GM20431 (cell line): Measurements from ENCODE around the gene WNT3A.

Experiments used
- in situ Hi-C: fragments of 300-500 bp; cut with MseI, MboI; formaldehyde crosslinking; loops from one replicate; pipeline ENCODE4 v1.15.0; 2020; ENCODE audit warnings: low sequenced_read_pairs; ENCODE audit not compliant: unreplicated experiment

Gene WNT3A

GRCh38 chr1:228044961-228045360 is 38.2 kb downstream of the WNT3A start:
- in situ Hi-C loops = no loop called here

DNA sequence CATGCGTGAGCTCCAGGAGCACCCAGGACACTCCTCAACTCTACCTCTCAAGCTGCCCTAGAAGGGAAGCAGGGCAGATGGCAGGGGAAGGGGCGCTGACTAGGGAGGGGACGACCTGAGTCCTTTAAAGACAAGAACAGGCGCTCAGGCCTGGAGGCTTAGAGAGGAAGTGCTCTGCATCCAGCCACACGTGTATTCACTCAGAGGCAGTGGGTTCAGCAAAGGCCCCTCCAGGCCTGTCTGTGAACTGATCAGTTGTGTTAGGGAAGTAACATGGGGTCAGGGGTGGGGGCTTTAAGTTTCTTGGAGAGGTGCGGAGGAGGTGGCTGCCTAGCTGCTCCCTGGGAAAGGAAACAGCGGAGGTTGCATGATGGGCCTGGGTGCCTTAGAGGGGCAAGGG is 38.6 kb downstream of the WNT3A start:
- in situ Hi-C loops = no loop called here

GRCh38 chr1:228045871-228046270 is 39.1 kb downstream of the WNT3A start:
- in situ Hi-C loops = no loop called here

DNA sequence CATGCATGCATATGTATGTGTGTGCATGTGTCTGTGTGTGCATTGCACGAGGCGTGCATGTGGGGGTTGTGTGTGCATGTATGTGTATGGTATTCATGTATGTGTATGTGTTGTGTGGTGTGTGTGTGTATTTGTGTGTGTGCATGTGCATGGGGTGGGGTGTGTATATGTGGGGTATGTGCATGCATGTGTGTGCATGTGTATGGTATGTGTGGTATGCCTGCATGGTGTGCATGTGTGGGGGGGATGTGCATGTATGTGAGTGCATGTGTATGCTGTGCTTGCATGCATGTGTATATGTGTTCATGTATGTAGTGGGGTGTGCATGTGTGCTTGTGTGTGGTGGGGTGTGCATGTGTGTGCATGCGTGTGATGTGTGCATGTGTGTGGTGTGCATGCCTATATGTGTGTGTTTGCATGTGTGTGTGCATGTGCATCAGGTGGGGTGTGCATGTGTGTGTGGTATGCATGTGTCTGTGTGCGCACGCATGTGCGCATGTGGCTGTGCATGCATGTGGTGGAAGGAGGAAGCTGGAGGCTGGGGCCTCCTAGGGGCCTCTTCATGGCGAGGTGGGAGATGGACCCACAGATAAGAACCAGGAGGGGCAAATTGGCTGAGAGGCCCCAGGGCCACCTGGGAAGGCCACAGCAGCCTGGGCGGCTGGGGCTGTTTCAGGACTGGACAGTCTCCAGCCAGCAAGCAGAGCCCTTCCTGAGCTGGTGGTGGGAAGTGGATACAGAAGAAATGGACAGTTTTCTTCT is 39.8 kb downstream of the WNT3A start:
- in situ Hi-C loops = no loop called here

GRCh38 chr1:228047183-228047466 is 40.3 kb downstream of the WNT3A start:
- in situ Hi-C loops = no loop called here

GRCh38 chr1:228048120-228048519 is 41.3 kb downstream of the WNT3A start:
- in situ Hi-C loops = no loop called here

DNA sequence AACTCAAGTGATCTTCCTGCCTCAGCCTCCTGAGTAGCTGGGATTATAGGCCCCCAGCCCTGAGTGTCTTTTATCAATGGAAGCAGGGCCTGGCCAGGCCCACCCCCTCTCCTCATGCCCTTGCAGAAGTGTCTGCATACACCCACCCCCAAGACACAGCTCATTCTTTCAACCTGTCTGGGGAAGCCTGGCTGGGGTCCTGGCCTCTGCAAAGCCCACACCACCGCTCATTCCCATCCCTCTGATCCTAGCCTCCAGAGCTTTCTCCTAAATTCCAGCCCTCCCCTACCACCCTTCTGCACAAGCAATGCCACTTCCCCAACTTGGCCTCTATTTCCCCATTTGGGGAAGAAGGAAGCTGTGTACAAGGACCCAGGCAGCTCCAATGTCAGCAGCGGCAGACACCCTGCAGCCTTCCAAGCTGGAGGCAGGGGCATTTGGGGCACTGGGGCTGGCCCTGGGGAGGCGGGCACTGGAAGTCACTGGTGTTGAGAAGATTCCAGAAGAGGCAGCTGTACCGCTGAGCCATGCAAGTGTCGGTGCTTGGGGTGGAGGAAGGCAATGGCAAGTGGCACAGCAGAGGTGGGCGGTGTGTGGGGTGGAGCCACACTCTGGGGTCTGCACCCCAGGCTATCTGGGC is 42.0 kb downstream of the WNT3A start:
- in situ Hi-C loops = no loop called here

- in situ Hi-C loops = no loop called here
Measured at GRCh38 chr1:228050571-228051231, 43.9 kb downstream of the WNT3A start.

DNA sequence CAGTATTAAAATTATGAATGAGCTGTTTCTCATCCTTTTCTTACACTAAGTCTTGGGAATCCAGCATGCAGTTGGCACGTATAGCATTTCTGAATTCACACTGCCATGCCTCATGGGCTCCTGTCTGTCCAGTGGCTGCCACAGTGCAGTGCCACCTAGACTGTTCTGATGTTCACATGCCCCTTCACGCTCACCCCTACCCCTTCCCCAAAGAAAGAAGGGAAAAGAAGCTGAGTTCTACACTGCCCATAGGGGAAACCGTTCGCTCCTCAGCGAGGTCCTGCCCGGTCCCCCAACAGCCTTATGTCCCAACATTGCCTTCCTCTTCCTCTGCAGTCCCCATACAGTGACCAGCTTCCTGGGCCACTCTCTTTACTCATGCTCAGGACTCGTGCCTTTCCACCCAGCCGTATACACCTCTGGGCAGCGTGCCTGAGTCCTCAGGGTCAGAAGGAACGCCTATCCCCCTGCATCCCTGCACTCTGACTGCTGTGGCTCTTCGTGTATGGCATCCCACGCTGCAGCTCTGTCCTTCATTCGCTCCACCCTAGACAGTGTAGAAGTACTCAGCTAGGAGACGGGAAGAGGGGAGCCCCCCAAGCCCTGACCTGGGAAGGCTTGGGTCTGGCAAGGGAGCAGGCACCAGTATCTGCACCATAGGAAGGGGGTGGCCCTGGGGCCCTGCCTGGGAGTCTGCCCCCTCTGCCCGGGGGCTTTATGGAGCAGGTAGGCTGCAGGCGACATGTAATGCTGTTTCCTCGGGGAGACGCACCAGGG is 51.6 kb downstream of the WNT3A start:
- in situ Hi-C loops = no loop called here

DNA sequence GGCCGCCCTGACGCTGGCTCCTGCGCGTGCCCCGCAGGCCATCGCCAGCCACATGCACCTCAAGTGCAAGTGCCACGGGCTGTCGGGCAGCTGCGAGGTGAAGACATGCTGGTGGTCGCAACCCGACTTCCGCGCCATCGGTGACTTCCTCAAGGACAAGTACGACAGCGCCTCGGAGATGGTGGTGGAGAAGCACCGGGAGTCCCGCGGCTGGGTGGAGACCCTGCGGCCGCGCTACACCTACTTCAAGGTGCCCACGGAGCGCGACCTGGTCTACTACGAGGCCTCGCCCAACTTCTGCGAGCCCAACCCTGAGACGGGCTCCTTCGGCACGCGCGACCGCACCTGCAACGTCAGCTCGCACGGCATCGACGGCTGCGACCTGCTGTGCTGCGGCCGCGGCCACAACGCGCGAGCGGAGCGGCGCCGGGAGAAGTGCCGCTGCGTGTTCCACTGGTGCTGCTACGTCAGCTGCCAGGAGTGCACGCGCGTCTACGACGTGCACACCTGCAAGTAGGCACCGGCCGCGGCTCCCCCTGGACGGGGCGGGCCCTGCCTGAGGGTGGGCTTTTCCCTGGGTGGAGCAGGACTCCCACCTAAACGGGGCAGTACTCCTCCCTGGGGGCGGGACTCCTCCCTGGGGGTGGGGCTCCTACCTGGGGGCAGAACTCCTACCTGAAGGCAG is 52.3 kb downstream of the WNT3A start:
- in situ Hi-C loops = no loop called here

DNA sequence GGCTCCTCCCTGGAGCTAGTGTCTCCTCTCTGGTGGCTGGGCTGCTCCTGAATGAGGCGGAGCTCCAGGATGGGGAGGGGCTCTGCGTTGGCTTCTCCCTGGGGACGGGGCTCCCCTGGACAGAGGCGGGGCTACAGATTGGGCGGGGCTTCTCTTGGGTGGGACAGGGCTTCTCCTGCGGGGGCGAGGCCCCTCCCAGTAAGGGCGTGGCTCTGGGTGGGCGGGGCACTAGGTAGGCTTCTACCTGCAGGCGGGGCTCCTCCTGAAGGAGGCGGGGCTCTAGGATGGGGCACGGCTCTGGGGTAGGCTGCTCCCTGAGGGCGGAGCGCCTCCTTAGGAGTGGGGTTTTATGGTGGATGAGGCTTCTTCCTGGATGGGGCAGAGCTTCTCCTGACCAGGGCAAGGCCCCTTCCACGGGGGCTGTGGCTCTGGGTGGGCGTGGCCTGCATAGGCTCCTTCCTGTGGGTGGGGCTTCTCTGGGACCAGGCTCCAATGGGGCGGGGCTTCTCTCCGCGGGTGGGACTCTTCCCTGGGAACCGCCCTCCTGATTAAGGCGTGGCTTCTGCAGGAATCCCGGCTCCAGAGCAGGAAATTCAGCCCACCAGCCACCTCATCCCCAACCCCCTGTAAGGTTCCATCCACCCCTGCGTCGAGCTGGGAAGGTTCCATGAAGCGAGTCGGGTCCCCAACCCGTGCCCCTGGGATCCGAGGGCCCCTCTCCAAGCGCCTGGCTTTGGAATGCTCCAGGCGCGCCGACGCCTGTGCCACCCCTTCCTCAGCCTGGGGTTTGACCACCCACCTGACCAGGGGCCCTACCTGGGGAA is 53.0 kb downstream of the WNT3A start:
- in situ Hi-C loops = no loop called here

DNA sequence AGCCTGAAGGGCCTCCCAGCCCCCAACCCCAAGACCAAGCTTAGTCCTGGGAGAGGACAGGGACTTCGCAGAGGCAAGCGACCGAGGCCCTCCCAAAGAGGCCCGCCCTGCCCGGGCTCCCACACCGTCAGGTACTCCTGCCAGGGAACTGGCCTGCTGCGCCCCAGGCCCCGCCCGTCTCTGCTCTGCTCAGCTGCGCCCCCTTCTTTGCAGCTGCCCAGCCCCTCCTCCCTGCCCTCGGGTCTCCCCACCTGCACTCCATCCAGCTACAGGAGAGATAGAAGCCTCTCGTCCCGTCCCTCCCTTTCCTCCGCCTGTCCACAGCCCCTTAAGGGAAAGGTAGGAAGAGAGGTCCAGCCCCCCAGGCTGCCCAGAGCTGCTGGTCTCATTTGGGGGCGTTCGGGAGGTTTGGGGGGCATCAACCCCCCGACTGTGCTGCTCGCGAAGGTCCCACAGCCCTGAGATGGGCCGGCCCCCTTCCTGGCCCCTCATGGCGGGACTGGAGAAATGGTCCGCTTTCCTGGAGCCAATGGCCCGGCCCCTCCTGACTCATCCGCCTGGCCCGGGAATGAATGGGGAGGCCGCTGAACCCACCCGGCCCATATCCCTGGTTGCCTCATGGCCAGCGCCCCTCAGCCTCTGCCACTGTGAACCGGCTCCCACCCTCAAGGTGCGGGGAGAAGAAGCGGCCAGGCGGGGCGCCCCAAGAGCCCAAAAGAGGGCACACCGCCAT is 53.8 kb downstream of the WNT3A start:
- in situ Hi-C loops = no loop called here

DNA sequence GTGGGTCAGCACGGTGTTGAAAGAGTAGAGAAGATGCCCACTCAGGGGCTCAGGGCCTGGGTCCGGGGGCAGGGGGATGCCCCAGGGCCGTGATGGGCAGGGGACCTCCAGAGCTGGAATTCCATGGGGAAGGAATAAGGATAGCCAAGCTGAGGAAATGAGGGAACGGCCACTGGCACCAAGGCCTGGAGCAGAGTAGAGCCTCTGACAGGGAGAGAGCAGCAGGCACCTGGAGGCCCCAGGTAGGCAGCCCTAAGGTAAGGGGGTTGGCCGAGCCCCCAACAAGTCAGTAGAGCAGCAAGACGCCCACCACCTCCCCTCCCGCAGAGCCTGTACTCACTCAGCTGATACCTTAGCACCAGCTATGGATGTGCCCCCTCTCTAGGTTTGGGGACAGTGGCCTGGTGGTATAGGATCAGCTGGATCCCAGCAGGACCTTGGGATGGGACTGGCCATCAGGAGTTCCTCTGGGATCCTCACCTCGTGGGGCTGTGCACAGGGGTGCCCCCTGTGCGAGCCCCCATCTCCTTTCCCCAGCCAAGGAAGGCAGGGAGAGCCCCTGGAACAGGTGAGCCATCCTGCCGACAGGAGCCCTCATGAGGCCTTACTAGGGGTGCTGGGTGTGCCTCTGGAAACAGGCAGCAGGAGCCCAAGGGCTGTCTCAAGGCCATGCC is 54.8 kb downstream of the WNT3A start:
- in situ Hi-C loops = no loop called here

DNA sequence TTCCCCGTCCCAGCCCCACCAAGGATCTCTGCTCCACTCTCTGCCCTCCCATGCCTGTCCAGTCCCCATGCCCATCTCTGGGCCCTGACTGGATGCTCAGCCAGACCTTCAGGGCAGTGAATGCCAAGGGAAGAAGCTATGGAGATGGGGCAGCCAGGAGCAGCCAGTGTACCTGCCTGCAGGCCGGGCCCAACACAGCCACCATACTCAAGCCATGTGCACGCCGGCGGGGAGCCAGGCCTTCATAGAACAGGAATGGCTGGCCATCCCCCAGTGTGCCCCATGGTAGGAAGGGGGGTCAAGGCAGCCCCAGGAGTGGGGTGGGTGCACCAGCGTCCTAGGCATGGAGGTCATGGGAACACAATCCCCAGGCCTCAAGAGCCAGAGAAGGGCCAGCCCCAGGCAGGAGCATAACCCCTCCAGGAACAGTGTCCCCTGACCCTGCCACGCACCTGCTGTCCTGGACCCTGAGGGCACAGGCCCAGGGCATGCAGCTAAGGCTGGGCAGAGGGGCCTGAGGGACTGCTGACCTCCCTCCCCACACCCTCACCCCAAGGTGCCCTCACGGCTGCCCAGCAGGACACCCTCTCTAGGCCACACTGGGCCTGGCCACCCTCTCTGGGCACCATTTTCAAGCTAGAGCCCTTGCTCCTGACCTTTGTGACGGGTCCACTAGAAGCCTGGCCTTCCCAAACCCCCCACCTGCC is 55.4 kb downstream of the WNT3A start:
- in situ Hi-C loops = no loop called here

- in situ Hi-C loops = no loop called here
Measured at GRCh38 chr1:228062812-228063211, 56.0 kb downstream of the WNT3A start.

- in situ Hi-C loops = no loop called here
Measured at GRCh38 chr1:228063251-228064191, 56.7 kb downstream of the WNT3A start.

DNA sequence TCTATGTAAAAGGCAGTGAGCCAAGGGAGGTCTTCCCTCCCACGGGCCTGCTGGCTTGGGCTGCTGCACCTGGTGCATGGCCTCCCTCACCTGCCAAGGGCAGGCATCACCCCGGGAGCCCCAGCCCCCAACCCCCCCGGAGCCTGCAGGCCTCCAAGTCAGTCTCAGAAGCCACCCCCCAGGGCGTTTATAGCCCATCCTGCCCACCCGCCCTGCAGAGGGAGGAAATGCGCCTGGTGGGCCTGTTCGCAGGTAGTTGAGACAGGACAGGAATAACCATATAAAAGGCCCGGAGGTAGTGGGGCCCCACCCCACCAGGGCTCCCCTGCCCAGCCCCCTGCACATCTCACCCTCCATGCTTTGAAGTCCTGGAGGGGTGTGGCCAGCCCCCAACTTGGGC is 57.5 kb downstream of the WNT3A start:
- in situ Hi-C loops = no loop called here
